Ureter (tissue), 1 donor: ENCODE results near the gene SPAG4. TPM values are rescaled to one million over a fixed set of nuclear protein-coding genes. Genes with fewer than 3 reads are reported as not detected.

ENCODE experiments used
- DNase-seq: peaks from one replicate; pipeline ENCODE4 v3.0.0-alpha.2; 2020; ENCODE audit warnings: low spot score
- total RNA-seq: library from RNA; stranded (reverse); gene quantifications from one replicate; pipeline ENCODE4 v1.2.4, GENCODE V29; 2023
- donor health status: DM: yes; HTN: yes; CAD: no.

The SPAG4 gene
- 18.4 TPM for total RNA-seq

- DNase-seq, result peak; percentile 100
These were observed at the start of gene SPAG4 for GRCh38 chr20:35615667-35616464. Gene SPAG4 (plus strand): TSS chr20:35615829. CDS start chr20:35616004, 175 bp downstream.

- no peak for DNase-seq
These were observed 47.0 kb upstream of the SPAG4 start for GRCh38 chr20:35568645-35569044.

- DNase-seq, result no peak
These were observed 44.1 kb upstream of the SPAG4 start for GRCh38 chr20:35571555-35571954.

- no peak for DNase-seq
These were observed 42.8 kb upstream of the SPAG4 start for GRCh38 chr20:35572838-35573237.

GRCh38 chr20:35575958-35576357, 39.7 kb upstream of the SPAG4 start:
- peak; percentile 91 for DNase-seq

- no peak for DNase-seq
These were observed 38.8 kb upstream of the SPAG4 start for GRCh38 chr20:35576816-35577215.

- no peak for DNase-seq
These were observed 37.2 kb upstream of the SPAG4 start for GRCh38 chr20:35578469-35578868.

GRCh38 chr20:35579196-35579595, 36.4 kb upstream of the SPAG4 start:
- no peak for DNase-seq

- DNase-seq, result no peak
These were observed 33.5 kb upstream of the SPAG4 start for GRCh38 chr20:35582131-35582530.

GRCh38 chr20:35582741-35583404, 32.8 kb upstream of the SPAG4 start:
- DNase-seq, result no peak

GRCh38 chr20:35583636-35584560, 31.7 kb upstream of the SPAG4 start:
- DNase-seq, result no peak

GRCh38 chr20:35586751-35587425, 28.7 kb upstream of the SPAG4 start:
- DNase-seq, result no peak

GRCh38 chr20:35587436-35587835, 28.2 kb upstream of the SPAG4 start:
- no peak for DNase-seq

- no peak for DNase-seq
These were observed 27.2 kb upstream of the SPAG4 start for GRCh38 chr20:35588397-35588796.

GRCh38 chr20:35592339-35592974, 23.2 kb upstream of the SPAG4 start:
- DNase-seq, result no peak

- DNase-seq, result no peak
These were observed 20.2 kb upstream of the SPAG4 start for GRCh38 chr20:35595456-35595855.

- no peak for DNase-seq
These were observed 19.7 kb upstream of the SPAG4 start for GRCh38 chr20:35595901-35596300.

GRCh38 chr20:35597186-35597585, 18.4 kb upstream of the SPAG4 start:
- DNase-seq, result no peak

GRCh38 chr20:35598476-35598875, 17.2 kb upstream of the SPAG4 start:
- DNase-seq, result no peak

GRCh38 chr20:35598899-35599775, 16.5 kb upstream of the SPAG4 start:
- DNase-seq, result no peak
